Endothelial cell of umbilical vein (primary cell): ENCODE results near the gene TPR. TPM values are rescaled to one million over a fixed set of nuclear protein-coding genes. Genes with fewer than 3 reads are reported as not detected.

Experiments used
- BruUV-seq: library from RNA; stranded (reverse); fragments of 400-500 nt; replicated peaks from 2 replicates; lab custom pipeline; 2021; lab: Mats Ljungman, UMichigan
- CTCF ChIA-PET: fragments of 300-600, 350-600 bp; sonication (Branson Sonifier 250); formaldehyde crosslinking; loops from one replicate; lab custom pipeline; 2021; ENCODE audit warnings: antibody characterized with exemption, inconsistent platforms; lab: Charles Lee
- POLR2A ChIA-PET: fragments of 300-600, 350-600 bp; sonication (Branson Sonifier 250); formaldehyde crosslinking; loops from one replicate; lab custom pipeline; 2021; ENCODE audit warnings: antibody characterized with exemption, inconsistent platforms; lab: Charles Lee
- DNase-seq: peaks from one replicate; pipeline ENCODE4 v3.0.0-alpha.2; 2011; ENCODE audit warnings: low read depth, low spot score
- FAIRE-seq: peaks from 2 replicates; lab custom pipeline; 2011; peaks lifted over from hg19 to GRCh38; lab: Jason Lieb, UNC
- H2AFZ ChIP-seq: 2 replicates; pipeline ENCODE4 v1.6.0; 2012; ENCODE audit warnings: low read depth, low read length, control low read depth, inconsistent platforms
- H3K27ac ChIP-seq: 2 replicates; pipeline ENCODE4 v1.5.1; 2011; ENCODE audit warnings: low read depth, mild to moderate bottlenecking, control low read depth, low read length, moderate library complexity; ENCODE audit not compliant: insufficient read depth
- H3K27me3 ChIP-seq, 2 experiments: 2 replicates each; pipeline versions ENCODE4 v1.6.0 to v1.6.1; 2011; ENCODE audit warnings: low read length in 2 of 2, mixed read lengths in 1 of 2; ENCODE audit not compliant: control insufficient read depth in 2 of 2, insufficient read depth in 2 of 2
- H3K36me3 ChIP-seq, 2 experiments: 2 replicates in 1 of 2; 3 replicates in 1 of 2; pipeline ENCODE4 v1.5.1; 2011; ENCODE audit warnings: low read length in 2 of 2, mild to moderate bottlenecking in 1 of 2, moderate library complexity in 1 of 2; ENCODE audit not compliant: control insufficient read depth in 2 of 2, insufficient read depth in 2 of 2; ENCODE audit errors: extremely low read depth in 1 of 2
- H3K4me1 ChIP-seq: 3 replicates; pipeline ENCODE4 v1.5.1; 2011; ENCODE audit warnings: mild to moderate bottlenecking, low read length; ENCODE audit not compliant: control insufficient read depth, insufficient read depth; ENCODE audit errors: extremely low read depth
- H3K4me2 ChIP-seq: 2 replicates; pipeline ENCODE4 v1.6.1; 2011; ENCODE audit warnings: low read length, control low read depth, mixed read lengths; ENCODE audit not compliant: insufficient read depth
- H3K4me3 ChIP-seq, 3 experiments: fragments of 200-600 bp in 1 of 3; sonication (generic), shearing (Covaris generic) in 1 of 3; replicated peaks in 1 of 3; 2 replicates each; pipeline ENCODE4 v1.5.1; 2011 to 2016; ENCODE audit warnings: control low read depth in 3 of 3, low read length in 3 of 3, mild to moderate bottlenecking in 2 of 3, inconsistent platforms in 1 of 3, low read depth in 1 of 3, moderate library complexity in 1 of 3; ENCODE audit not compliant: insufficient read depth in 1 of 3
- H3K79me2 ChIP-seq: 2 replicates; pipeline ENCODE4 v1.6.0; 2012; ENCODE audit warnings: low read length, inconsistent platforms; ENCODE audit not compliant: control insufficient read depth, insufficient read depth
- H3K9ac ChIP-seq: replicated peaks from 2 replicates; pipeline ENCODE3; 2011; ENCODE audit warnings: low read length, control low read depth; ENCODE audit not compliant: insufficient read depth; ENCODE audit errors: extremely low read depth
- H3K9me1 ChIP-seq: replicated peaks from 3 replicates; pipeline ENCODE4 v1.6.0; 2011; ENCODE audit warnings: mild to moderate bottlenecking, low read length; ENCODE audit not compliant: control insufficient read depth, insufficient read depth; ENCODE audit errors: extremely low read depth
- H3K9me3 ChIP-seq: replicated peaks from 2 replicates; pipeline ENCODE4 v1.5.1; 2012; ENCODE audit warnings: low read length, inconsistent platforms; ENCODE audit not compliant: control insufficient read depth, insufficient read depth
- H4K20me1 ChIP-seq: replicated peaks from 2 replicates; pipeline ENCODE3; 2011; ENCODE audit warnings: mild to moderate bottlenecking, low read length; ENCODE audit not compliant: control insufficient read depth, insufficient read depth; ENCODE audit errors: extremely low read depth
- CTCF ChIP-seq, 2 donors: IDR thresholded peaks; 1 replicate in 1 of 2; 2 replicates in 1 of 2; pipeline ENCODE4 v1.5.1; 2011; ENCODE audit warnings: low read length in 2 of 2, mild to moderate bottlenecking in 2 of 2, moderate library complexity in 2 of 2, control low read depth in 1 of 2, inconsistent platforms in 1 of 2, low read depth in 1 of 2; ENCODE audit not compliant: insufficient read depth in 1 of 2; ENCODE audit errors: extremely low read depth in 1 of 2
- EZH2 ChIP-seq: IDR thresholded peaks from 2 replicates; pipeline ENCODE4 v1.6.1; 2012; ENCODE audit warnings: borderline replicate concordance, low read depth, mild to moderate bottlenecking, moderate library complexity, low read length, inconsistent platforms; ENCODE audit not compliant: severe bottlenecking
- FOS ChIP-seq: IDR thresholded peaks from 2 replicates; pipeline ENCODE4 v1.6.1; 2011; ENCODE audit warnings: mild to moderate bottlenecking, low read length, moderate library complexity, borderline replicate concordance; ENCODE audit not compliant: insufficient read depth
- GATA2 ChIP-seq: IDR thresholded peaks from 2 replicates; pipeline ENCODE4 v1.7.0; 2011; ENCODE audit warnings: low read depth, mild to moderate bottlenecking, moderate library complexity, mixed read lengths, low read length; ENCODE audit not compliant: insufficient read length, insufficient read depth
- JUN ChIP-seq: IDR thresholded peaks from 2 replicates; pipeline ENCODE4 v1.6.1; 2011; ENCODE audit warnings: borderline replicate concordance, low read depth; ENCODE audit not compliant: insufficient read length, insufficient read depth
- MYC ChIP-seq: IDR thresholded peaks from one replicate; pipeline ENCODE4 v1.6.1; 2011; ENCODE audit warnings: mild to moderate bottlenecking, low read depth, low read length
- POLR2A ChIP-seq: IDR thresholded peaks from 2 replicates; pipeline ENCODE4 v1.6.1; 2012; ENCODE audit warnings: low read depth, mild to moderate bottlenecking, control low read depth, low read length
- POLR2AphosphoS5 ChIP-seq: IDR thresholded peaks from 2 replicates; pipeline ENCODE4 v1.6.1; 2012; ENCODE audit warnings: low read depth, mild to moderate bottlenecking, control low read depth, low read length, moderate library complexity; ENCODE audit not compliant: insufficient read depth
- dilution Hi-C: fragments of 300-500 bp; cut with MboI; formaldehyde crosslinking; loops from one replicate; pipeline ENCODE4 v1.15.0; 2019; ENCODE audit warnings: low sequenced_read_pairs; ENCODE audit not compliant: extremely low pct_ligation_motif_present
- intact Hi-C: fragments of 100-400 bp; cut with micrococcal nuclease; formaldehyde crosslinking; loops from one replicate; pipeline ENCODE4 v1.10.0; 2022
- polyA plus RNA-seq, 4 experiments: library from polyadenylated mRNA; depleted of rRNA in 3 of 4; stranded (reverse) in 3 of 4; unstranded in 1 of 4; fragments of >200 nt; gene quantifications; 2 replicates each; pipeline versions ENCODE4 v1.2.1 to v1.2.3, GENCODE V29; 2011 to 2012; ENCODE audit warnings: missing spikeins in 1 of 4
- total RNA-seq: library from RNA; stranded (reverse); gene quantifications from 2 replicates; pipeline ENCODE4 v1.2.3, GENCODE V29; 2021
- TF ChIP-seq, protein P1 (sequence below): IDR thresholded peaks from 2 replicates; pipeline ENCODE4 v1.6.1; 2011; ENCODE audit not compliant: insufficient read depth, insufficient read length

The TPR gene
- total and polyA plus RNA-seq, 2 donors (not counting 3 experiments of a cell fraction or from before 2014, with no cell fraction given): 49.4 to 118 TPM

DNA sequence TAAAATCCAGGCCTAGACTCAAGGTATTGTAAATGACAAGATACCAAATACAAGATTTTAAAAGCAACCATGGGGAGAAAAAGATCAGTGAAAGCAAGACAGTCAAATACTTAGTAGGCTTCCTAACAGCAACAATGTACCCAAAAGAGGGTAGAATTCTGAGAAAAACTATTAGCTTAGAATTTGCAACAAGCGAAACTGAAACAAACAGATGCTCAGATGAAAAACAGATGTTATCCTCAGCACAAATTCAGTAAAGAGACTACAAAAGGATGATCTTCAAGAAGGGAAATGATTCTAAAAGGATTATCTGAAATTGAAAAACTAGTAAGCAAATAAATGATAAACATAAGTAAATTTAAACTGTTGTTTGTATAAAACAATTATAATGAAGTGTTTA lies 45.9 kb upstream of the TPR start:
- peaks cover 2 to 5% of the 10 kb centered on the region in 2 experiments for H3K36me3 ChIP-seq
- no peak overlapping the region for H3K27ac ChIP-seq
- H3K9me1 ChIP-seq: no peaks in the 10 kb centered on the region
- dilution Hi-C loops: no loop called here
- intact Hi-C loops: no loop called here
- H3K4me3 ChIP-seq: no peak overlapping the region
- POLR2A ChIA-PET: no interaction called here
- FAIRE-seq (no peak), DNase-seq (no peak)
- CTCF ChIA-PET: interaction anchor here (0.6 to 1.4 kb wide), 3 partner anchors 17 to 565 kb away, joined by 3 to 4 read pairs (median 4); no protein-coding TSS in a partner anchor
- BruUV-seq: TSS peak; percentile 16
- TF ChIP-seq FOS (no peak), POLR2AphosphoS5 (no peak), JUN (no peak), CTCF (IDR thresholded peaks at IDR 0.05; ENCODE audit: extremely low read depth in 1 of 2, insufficient read depth in 1 of 2, low read depth in 1 of 2, low read length in 2 of 2) (no peak), MYC (no peak), GATA2 (no peak), EZH2 (no peak), POLR2A (no peak)
- TF ChIP-seq, protein P1, sequence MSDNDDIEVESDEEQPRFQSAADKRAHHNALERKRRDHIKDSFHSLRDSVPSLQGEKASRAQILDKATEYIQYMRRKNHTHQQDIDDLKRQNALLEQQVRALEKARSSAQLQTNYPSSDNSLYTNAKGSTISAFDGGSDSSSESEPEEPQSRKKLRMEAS: no peak
- H4K20me1 ChIP-seq: no peaks in the 10 kb centered on the region
- no peak overlapping the region for H2AFZ ChIP-seq
- H3K79me2 ChIP-seq: no peaks in the 10 kb centered on the region
- H3K4me2 ChIP-seq: no peak overlapping the region
- H3K27me3 ChIP-seq: no peaks in the 10 kb centered on the region
- no peak overlapping the region for H3K9ac ChIP-seq
- no peaks in the 10 kb centered on the region for H3K9me3 ChIP-seq
- no peaks in the 10 kb centered on the region for H3K4me1 ChIP-seq
